HG03571 (cell line): Measurements from ENCODE around the gene RPA1.

Source experiments
- ATAC-seq: cut with Tn5 transposase; IDR thresholded peaks from one replicate; pipeline ENCODE4 v1.9.1; 2021; ENCODE audit not compliant: unreplicated experiment

The RPA1 gene

GRCh38 chr17:1939981-1940809 is 110.4 kb downstream of the RPA1 start:
- no peak for ATAC-seq

GRCh38 chr17:1940810-1941185 is 111.0 kb downstream of the RPA1 start:
- ATAC-seq, result no peak

GRCh38 chr17:1941272-1942065 is 111.7 kb downstream of the RPA1 start:
- no peak for ATAC-seq

- ATAC-seq, result no peak
Observed at GRCh38 chr17:1942066-1942365, 112.2 kb downstream of the RPA1 start.

- ATAC-seq, result no peak
Observed at GRCh38 chr17:1942666-1943435, 113.0 kb downstream of the RPA1 start.

- ATAC-seq, result no peak
Observed at GRCh38 chr17:1943436-1943831, 113.6 kb downstream of the RPA1 start.

- no peak for ATAC-seq
Observed at GRCh38 chr17:1945621-1946020, 115.8 kb downstream of the RPA1 start.

GRCh38 chr17:1946021-1946932 is 116.5 kb downstream of the RPA1 start:
- ATAC-seq, result no peak

GRCh38 chr17:1947229-1947742 is 117.5 kb downstream of the RPA1 start:
- ATAC-seq, result no peak

GRCh38 chr17:1947743-1948516 is 118.1 kb downstream of the RPA1 start:
- no peak for ATAC-seq

GRCh38 chr17:1948517-1948825 is 118.7 kb downstream of the RPA1 start:
- no peak for ATAC-seq
